MCF 10A (cell line): ENCODE measurements around the gene TMEFF2. TPM values are rescaled to one million over a fixed set of nuclear protein-coding genes. Genes with fewer than 3 reads are reported as not detected.

Experiments
- BruUV-seq: library from RNA; stranded (reverse); fragments of 400-500 nt; replicated peaks from 2 replicates; lab custom pipeline; 2021; lab: Mats Ljungman, UMichigan
- CTCF ChIA-PET: fragments of 300-600 bp; sonication (Branson Sonifier 250); formaldehyde crosslinking; extraction: SDS; loops from one replicate; lab custom pipeline; 2021; ENCODE audit warnings: antibody characterized with exemption, inconsistent platforms; lab: Yijun Ruan, JAX
- POLR2A ChIA-PET: fragments of 300-600, 350-650 bp; sonication (Branson Sonifier 250); formaldehyde crosslinking; extraction: SDS; loops from one replicate; lab custom pipeline; 2020; ENCODE audit warnings: antibody characterized with exemption, inconsistent platforms; lab: Yijun Ruan, JAX
- DNase-seq: peaks from one replicate; pipeline ENCODE4 v3.0.0-alpha.2; 2018; ENCODE audit not compliant: unreplicated experiment
- H3K27ac Mint-ChIP-seq: one replicate; pipeline ENCODE4 v1.8.0; 2022; ENCODE audit warnings: mild to moderate bottlenecking, low read depth, mixed read lengths; ENCODE audit not compliant: unreplicated experiment
- H3K27me3 Mint-ChIP-seq: one replicate; pipeline ENCODE4 v1.8.0; 2022; ENCODE audit warnings: mixed read lengths; ENCODE audit not compliant: insufficient read depth, unreplicated experiment
- H3K36me3 Mint-ChIP-seq: one replicate; pipeline ENCODE4 v1.8.0; 2022; ENCODE audit warnings: mild to moderate bottlenecking, moderate library complexity, mixed read lengths; ENCODE audit not compliant: insufficient read depth, unreplicated experiment
- H3K4me1 Mint-ChIP-seq: one replicate; pipeline ENCODE4 v1.8.0; 2022; ENCODE audit warnings: mixed read lengths; ENCODE audit not compliant: insufficient read depth, unreplicated experiment
- H3K4me3 Mint-ChIP-seq: one replicate; pipeline ENCODE4 v1.8.0; 2022; ENCODE audit warnings: mild to moderate bottlenecking, moderate library complexity, mixed read lengths; ENCODE audit not compliant: unreplicated experiment
- H3K9me3 Mint-ChIP-seq: one replicate; pipeline ENCODE4 v1.8.0; 2022; ENCODE audit warnings: mixed read lengths; ENCODE audit not compliant: unreplicated experiment
- intact Hi-C: fragments of 100-400 bp; cut with micrococcal nuclease; formaldehyde crosslinking; loops from 2 replicates; pipeline ENCODE4 v1.14.1; 2022
- total RNA-seq: library from RNA; stranded (reverse); gene quantifications from 2 replicates; pipeline ENCODE4 v1.2.3, GENCODE V29; 2022
- TF ChIP-seq, protein P1 (sequence below): fragments of 200-600 bp; IDR thresholded peaks from one replicate; pipeline ENCODE4 v1.8.0; 2022; ENCODE audit warnings: antibody characterized with exemption, mild to moderate bottlenecking; ENCODE audit not compliant: unreplicated experiment

Gene TMEFF2
- total RNA-seq, 1 experiment from 2014 or later, result not detected

DNA sequence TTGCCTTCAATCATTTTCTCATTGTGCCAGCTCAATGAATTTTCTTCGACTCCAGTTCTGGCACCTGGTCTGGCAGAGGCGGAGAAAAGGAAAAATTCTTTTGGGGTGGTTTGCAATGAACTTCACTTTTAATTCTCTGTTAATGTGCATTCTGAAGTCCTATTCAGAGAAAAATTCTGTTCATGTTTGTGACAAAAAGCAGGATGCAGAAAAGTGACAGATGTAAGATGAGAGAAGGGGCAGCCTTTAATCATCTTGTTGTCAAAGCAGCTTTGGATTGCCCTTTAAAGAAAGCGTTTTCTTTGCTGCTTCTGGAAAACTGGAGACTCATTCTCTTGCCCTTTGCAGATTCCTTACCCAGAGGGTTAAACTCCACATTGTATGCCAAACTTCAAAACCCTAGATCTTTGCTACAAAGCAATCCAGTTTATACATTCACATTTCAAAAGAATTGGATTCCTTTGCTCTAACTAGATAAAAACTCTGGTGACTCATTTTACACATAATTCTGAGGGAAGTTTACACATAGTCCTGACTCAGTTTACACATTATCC lies 253.3 kb downstream of the TMEFF2 start:
- H3K9me3 Mint-ChIP-seq, result no peaks in the 10 kb centered on the region
- CTCF ChIA-PET, result no interaction called here
- H3K27me3 Mint-ChIP-seq, result no peaks in the 10 kb centered on the region
- no peak overlapping the region for H3K27ac Mint-ChIP-seq
- H3K4me3 Mint-ChIP-seq, result no peak overlapping the region
- POLR2A ChIA-PET, result interaction anchor here (0.8 to 1.5 kb wide), 3 partner anchors 10 to 95 kb away, joined by 4 read pairs; no protein-coding TSS in a partner anchor
- H3K36me3 Mint-ChIP-seq, result no peaks in the 10 kb centered on the region
- no TSS peak for BruUV-seq
- peaks cover 21% of the 10 kb centered on the region for H3K4me1 Mint-ChIP-seq
- TF ChIP-seq, protein P1, sequence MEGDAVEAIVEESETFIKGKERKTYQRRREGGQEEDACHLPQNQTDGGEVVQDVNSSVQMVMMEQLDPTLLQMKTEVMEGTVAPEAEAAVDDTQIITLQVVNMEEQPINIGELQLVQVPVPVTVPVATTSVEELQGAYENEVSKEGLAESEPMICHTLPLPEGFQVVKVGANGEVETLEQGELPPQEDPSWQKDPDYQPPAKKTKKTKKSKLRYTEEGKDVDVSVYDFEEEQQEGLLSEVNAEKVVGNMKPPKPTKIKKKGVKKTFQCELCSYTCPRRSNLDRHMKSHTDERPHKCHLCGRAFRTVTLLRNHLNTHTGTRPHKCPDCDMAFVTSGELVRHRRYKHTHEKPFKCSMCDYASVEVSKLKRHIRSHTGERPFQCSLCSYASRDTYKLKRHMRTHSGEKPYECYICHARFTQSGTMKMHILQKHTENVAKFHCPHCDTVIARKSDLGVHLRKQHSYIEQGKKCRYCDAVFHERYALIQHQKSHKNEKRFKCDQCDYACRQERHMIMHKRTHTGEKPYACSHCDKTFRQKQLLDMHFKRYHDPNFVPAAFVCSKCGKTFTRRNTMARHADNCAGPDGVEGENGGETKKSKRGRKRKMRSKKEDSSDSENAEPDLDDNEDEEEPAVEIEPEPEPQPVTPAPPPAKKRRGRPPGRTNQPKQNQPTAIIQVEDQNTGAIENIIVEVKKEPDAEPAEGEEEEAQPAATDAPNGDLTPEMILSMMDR, result no peak
- intact Hi-C loops, result no loop called here
- no peak for DNase-seq

DNA sequence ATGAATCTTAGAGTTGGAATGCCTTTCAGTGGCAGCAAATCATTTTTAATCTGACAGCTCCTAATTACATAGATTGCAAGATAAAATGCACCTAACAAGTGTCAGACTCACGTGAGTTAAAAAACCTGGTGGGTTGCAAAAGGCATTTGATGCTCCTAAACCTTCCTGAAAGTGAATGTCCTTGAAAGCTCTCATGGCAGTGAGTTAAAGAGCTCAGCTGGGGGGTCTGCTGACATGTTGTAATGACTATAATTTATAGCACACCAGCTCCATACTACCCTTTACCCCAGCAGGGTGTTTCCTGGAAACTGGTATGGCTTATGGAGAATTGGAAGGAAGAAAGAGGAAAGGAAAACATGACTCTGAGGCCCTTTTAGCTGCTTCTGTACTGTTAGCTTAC lies 256.0 kb downstream of the TMEFF2 start:
- Mint-ChIP-seq H3K9me3 (no peaks in the 10 kb centered on the region), H3K4me3 (no peak overlapping the region), H3K4me1 (peaks cover 20% of the 10 kb centered on the region), H3K27me3 (no peaks in the 10 kb centered on the region), H3K36me3 (no peaks in the 10 kb centered on the region), H3K27ac (no peak overlapping the region)
- POLR2A ChIA-PET, result no interaction called here
- TF ChIP-seq, protein P1, result no peak
- DNase-seq, result no peak
- intact Hi-C loops, result no loop called here
- BruUV-seq, result no TSS peak
- CTCF ChIA-PET, result no interaction called here

GRCh38 chr2:191936882-191937405 lies 257.8 kb downstream of the TMEFF2 start:
- no TSS peak for BruUV-seq
- Mint-ChIP-seq H3K36me3 (no peaks in the 10 kb centered on the region), H3K4me1 (peaks cover 12% of the 10 kb centered on the region), H3K9me3 (no peaks in the 10 kb centered on the region), H3K27me3 (no peaks in the 10 kb centered on the region), H3K4me3 (no peak overlapping the region), H3K27ac (no peak overlapping the region)
- CTCF ChIA-PET, result interaction anchor here (0.7 to 1.3 kb wide), 2 partner anchors 22 to 398 kb away, joined by 3 read pairs; no protein-coding TSS in a partner anchor
- DNase-seq, result peak; percentile 45
- TF ChIP-seq, protein P1, result no peak
- POLR2A ChIA-PET, result interaction anchor here (0.6 to 1.3 kb wide), 3 partner anchors 9 to 241 kb away, joined by 3 read pairs; no protein-coding TSS in a partner anchor
- intact Hi-C loops, result no loop called here

DNA sequence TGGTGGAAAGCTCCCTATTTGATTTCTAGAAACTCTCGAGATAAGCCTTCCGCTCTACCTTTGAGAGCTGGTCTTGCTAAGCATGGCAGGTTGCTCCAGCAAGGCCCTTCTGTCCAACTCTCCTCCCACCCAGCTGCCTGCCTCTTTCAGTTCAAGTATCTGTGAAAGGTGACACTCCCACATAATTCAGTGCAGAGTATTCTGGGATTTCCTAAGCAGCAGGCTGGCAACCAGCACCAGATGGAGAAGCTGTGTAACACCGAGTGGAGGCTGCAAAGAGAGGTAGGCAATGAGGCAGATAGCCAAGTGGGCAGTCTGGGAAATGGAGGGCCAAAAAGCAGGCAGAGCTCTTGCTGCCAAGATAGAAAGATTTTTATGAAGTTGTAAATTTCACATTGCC lies 259.5 kb downstream of the TMEFF2 start:
- DNase-seq, result no peak
- intact Hi-C loops, result no loop called here
- TF ChIP-seq, protein P1, result no peak
- H3K27me3 Mint-ChIP-seq, result no peaks in the 10 kb centered on the region
- POLR2A ChIA-PET, result interaction anchor here (0.6 to 1.6 kb wide), 3 partner anchors 40 to 191 kb away, joined by 3 to 6 read pairs (median 4); partner anchors contain the start of gene CAVIN2
- H3K4me1 Mint-ChIP-seq, result peaks cover 12% of the 10 kb centered on the region
- CTCF ChIA-PET, result interaction anchor here (0.6 to 2.7 kb wide), 4 partner anchors 10 to 774 kb away, joined by 3 to 9 read pairs (median 6); no protein-coding TSS in a partner anchor
- no peaks in the 10 kb centered on the region for H3K9me3 Mint-ChIP-seq
- no peak overlapping the region for H3K4me3 Mint-ChIP-seq
- no peak overlapping the region for H3K27ac Mint-ChIP-seq
- no peaks in the 10 kb centered on the region for H3K36me3 Mint-ChIP-seq
- no TSS peak for BruUV-seq
